ENCODE results near the gene CSN3.
"Not testable (repeated sequence)": the region's sequence is repeated elsewhere in the genome, so short reads cannot be mapped to it uniquely, and the experiment has no call there.

DNA sequence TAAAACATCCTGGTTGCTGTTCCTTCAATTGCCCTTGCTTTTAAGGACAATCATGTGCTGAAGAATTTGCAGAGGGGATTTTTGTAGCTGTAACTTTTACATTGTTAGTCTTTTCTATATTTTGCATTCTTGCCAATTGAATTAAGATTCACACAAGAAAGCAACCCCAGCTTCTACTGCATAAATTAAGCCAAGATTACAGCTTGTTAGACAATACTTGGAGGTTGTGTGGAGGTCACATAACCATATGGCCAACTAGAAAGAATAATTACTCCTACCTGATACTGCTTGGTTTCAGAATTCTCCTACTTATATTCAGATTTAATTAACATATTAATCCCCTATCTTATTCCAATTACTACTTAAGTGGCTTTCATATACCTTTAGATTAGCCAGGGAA lies 20.6 kb upstream of the CSN3 start:
- TF ChIP-seq, protein P1, sequence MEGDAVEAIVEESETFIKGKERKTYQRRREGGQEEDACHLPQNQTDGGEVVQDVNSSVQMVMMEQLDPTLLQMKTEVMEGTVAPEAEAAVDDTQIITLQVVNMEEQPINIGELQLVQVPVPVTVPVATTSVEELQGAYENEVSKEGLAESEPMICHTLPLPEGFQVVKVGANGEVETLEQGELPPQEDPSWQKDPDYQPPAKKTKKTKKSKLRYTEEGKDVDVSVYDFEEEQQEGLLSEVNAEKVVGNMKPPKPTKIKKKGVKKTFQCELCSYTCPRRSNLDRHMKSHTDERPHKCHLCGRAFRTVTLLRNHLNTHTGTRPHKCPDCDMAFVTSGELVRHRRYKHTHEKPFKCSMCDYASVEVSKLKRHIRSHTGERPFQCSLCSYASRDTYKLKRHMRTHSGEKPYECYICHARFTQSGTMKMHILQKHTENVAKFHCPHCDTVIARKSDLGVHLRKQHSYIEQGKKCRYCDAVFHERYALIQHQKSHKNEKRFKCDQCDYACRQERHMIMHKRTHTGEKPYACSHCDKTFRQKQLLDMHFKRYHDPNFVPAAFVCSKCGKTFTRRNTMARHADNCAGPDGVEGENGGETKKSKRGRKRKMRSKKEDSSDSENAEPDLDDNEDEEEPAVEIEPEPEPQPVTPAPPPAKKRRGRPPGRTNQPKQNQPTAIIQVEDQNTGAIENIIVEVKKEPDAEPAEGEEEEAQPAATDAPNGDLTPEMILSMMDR (IDR thresholded peaks at IDR 0.05; ENCODE audit: low read length), result not testable (repeated sequence)
- TF ChIP-seq EZH2 (IDR thresholded peaks at IDR 0.05; ENCODE audit: borderline replicate concordance, low read length), result not testable (repeated sequence)
